ENCODE data around the gene OBSCN.

GRCh38 chr1:228238007-228238406, 30.2 kb downstream of the OBSCN start:
- no peak for TF ChIP-seq CTCF (IDR thresholded peaks at IDR 0.05)
- TF ChIP-seq ZFX (IDR thresholded peaks at IDR 0.05; ENCODE audit: borderline replicate concordance): no peak

All from 22Rv1 (cell line).